ENCODE data around the gene TASP1.

GRCh38 chr20:13474467-13474866, 164.3 kb downstream of the TASP1 start:
- TF ChIP-seq CTCF (IDR thresholded peaks at IDR 0.05) (no peak), POLR2AphosphoS5 (IDR thresholded peaks at IDR 0.05) (no peak), POLR2A (IDR thresholded peaks at IDR 0.05) (no peak), EP300 (IDR thresholded peaks at IDR 0.05; ENCODE audit: low read depth) (no peak)

Measured in transverse colon (tissue), 4 donors.